ENCODE measurements around the gene ZFYVE9. TPM values are rescaled to one million over a fixed set of nuclear protein-coding genes. Genes with fewer than 3 reads are reported as not detected.
"Not testable (repeated sequence)": the region's sequence is repeated elsewhere in the genome, so short reads cannot be mapped to it uniquely, and the experiment has no call there.

The ZFYVE9 gene
- 40.2 TPM for polyA plus RNA-seq (ENCODE audit: insufficient read length)
- long read RNA-seq, donor 1, partial matches to known transcripts, result 9 of 9 reads
- long read RNA-seq, donor 1, other reads (novel, unspliced or antisense), result 0 of 9 reads
- long read RNA-seq, donor 2, full-length matches to known transcripts, result 2 of 8 reads
- long read RNA-seq, donor 2, partial matches to known transcripts, result 6 of 8 reads
- long read RNA-seq, donor 2, other reads (novel, unspliced or antisense), result 0 of 8 reads
- long read RNA-seq, donor 3, partial matches to known transcripts, result 9 of 9 reads
- long read RNA-seq, donor 3, other reads (novel, unspliced or antisense), result 0 of 9 reads
- long read RNA-seq, donor 4, result 0 reads
- long read RNA-seq, donor 5, full-length matches to known transcripts, result 1 of 7 reads
- long read RNA-seq, donor 5, partial matches to known transcripts, result 6 of 7 reads
- long read RNA-seq, donor 5, other reads (novel, unspliced or antisense), result 0 of 7 reads
- long read RNA-seq, donor 6, partial matches to known transcripts, result 10 of 10 reads
- long read RNA-seq, donor 6, other reads (novel, unspliced or antisense), result 0 of 10 reads
- long read RNA-seq, donor 7, partial matches to known transcripts, result 11 of 11 reads
- long read RNA-seq, donor 7, other reads (novel, unspliced or antisense), result 0 of 11 reads
- long read RNA-seq, donor 8, full-length matches to known transcripts, result 2 of 2 reads
- long read RNA-seq, donor 8, partial matches to known transcripts, result 0 of 2 reads
- long read RNA-seq, donor 8, other reads (novel, unspliced or antisense), result 0 of 2 reads

- DNase-seq, result peak; percentile 78
Measured at GRCh38 chr1:52141513-52142219, at the start of gene ZFYVE9. TSS of gene ZFYVE9 (plus strand) at chr1:52142089. CDS start at chr1:52233207, 91,118 bp downstream.

- not testable (repeated sequence) for DNase-seq
Measured at GRCh38 chr1:52094300-52094699, 47.6 kb upstream of the ZFYVE9 start.

GRCh38 chr1:52096216-52096615 lies 45.7 kb upstream of the ZFYVE9 start:
- no peak for DNase-seq

GRCh38 chr1:52098139-52098871 lies 43.6 kb upstream of the ZFYVE9 start:
- DNase-seq, result no peak

- DNase-seq, result no peak
Measured at GRCh38 chr1:52102336-52103013, 39.4 kb upstream of the ZFYVE9 start.

- DNase-seq, result no peak
Measured at GRCh38 chr1:52111492-52111891, 30.4 kb upstream of the ZFYVE9 start.

- DNase-seq, result no peak
Measured at GRCh38 chr1:52112489-52112888, 29.4 kb upstream of the ZFYVE9 start.

- no peak for DNase-seq
Measured at GRCh38 chr1:52119301-52120079, 22.4 kb upstream of the ZFYVE9 start.

GRCh38 chr1:52122384-52122783 lies 19.5 kb upstream of the ZFYVE9 start:
- DNase-seq, result no peak

GRCh38 chr1:52123622-52124021 lies 18.3 kb upstream of the ZFYVE9 start:
- DNase-seq, result no peak

GRCh38 chr1:52125736-52126359 lies 16.0 kb upstream of the ZFYVE9 start:
- no peak for DNase-seq

- peak; percentile 43 for DNase-seq
Measured at GRCh38 chr1:52127181-52128180, 14.4 kb upstream of the ZFYVE9 start.

- no peak for DNase-seq
Measured at GRCh38 chr1:52139817-52140540, 1.9 kb upstream of the ZFYVE9 start.

- DNase-seq, result no peak
Measured at GRCh38 chr1:52140633-52141512, 1.0 kb upstream of the ZFYVE9 start.

- DNase-seq, result peak; percentile 61
Measured at GRCh38 chr1:52142220-52143183, 613 bp downstream of the ZFYVE9 start.

- no peak for DNase-seq
Measured at GRCh38 chr1:52145137-52145536, 3.2 kb downstream of the ZFYVE9 start.
